ENCODE results near the gene GNG12.

The GNG12 gene

GRCh38 chr1:67749263-67749843, 83.9 kb downstream of the GNG12 start:
- no peak overlapping the region; the same call in 1 of the 2 replicates for H3K4me3 ChIP-seq (ENCODE audit: low read depth, low read length)
- TF ChIP-seq CTCF (IDR thresholded peaks at IDR 0.05; ENCODE audit: low read depth, low read length), result no peak

- TF ChIP-seq CTCF (IDR thresholded peaks at IDR 0.05; ENCODE audit: low read depth, low read length), result no peak
- no peak overlapping the region for H3K4me3 ChIP-seq (ENCODE audit: low read depth, low read length)
These were observed 84.6 kb downstream of the GNG12 start for GRCh38 chr1:67748630-67749029.

GRCh38 chr1:67747671-67748546, 85.4 kb downstream of the GNG12 start:
- no peak for TF ChIP-seq CTCF (IDR thresholded peaks at IDR 0.05; ENCODE audit: low read depth, low read length)
- no peak overlapping the region for H3K4me3 ChIP-seq (ENCODE audit: low read depth, low read length)

- H3K4me3 ChIP-seq (ENCODE audit: low read depth, low read length), result no peak overlapping the region
- no peak for TF ChIP-seq CTCF (IDR thresholded peaks at IDR 0.05; ENCODE audit: low read depth, low read length)
These were observed 87.2 kb downstream of the GNG12 start for GRCh38 chr1:67745875-67746698.

GRCh38 chr1:67743072-67743725, 90.1 kb downstream of the GNG12 start:
- TF ChIP-seq CTCF (IDR thresholded peaks at IDR 0.05; ENCODE audit: low read depth, low read length), result no peak
- H3K4me3 ChIP-seq (ENCODE audit: low read depth, low read length), result no peak overlapping the region

GRCh38 chr1:67741736-67742135, 91.5 kb downstream of the GNG12 start:
- TF ChIP-seq CTCF (IDR thresholded peaks at IDR 0.05; ENCODE audit: low read depth, low read length), result no peak
- no peak overlapping the region for H3K4me3 ChIP-seq (ENCODE audit: low read depth, low read length)
